Stimulated activated effector memory CD8-positive, alpha-beta T cell treated with anti-CD3 and anti-CD28 coated beads, Interleukin-12 subunit alpha, Interleukin-12 subunit beta, amount 100 ng/mL, for 72 hours (primary cell): ENCODE measurements around the gene CSF1.
A peak's percentile ranks its signal among the peaks of the same experiment; 100 is the strongest.
"Not testable (repeated sequence)": the region's sequence is repeated elsewhere in the genome, so short reads cannot be mapped to it uniquely, and the experiment has no call there.

ENCODE experiments used
- ATAC-seq: fragments of 150-1000 bp; cut with Tn5 transposase; 2 replicates; pipeline ENCODE4 v1.10.0; 2021
- DNase-seq, 2 donors: peaks; one replicate each; pipeline ENCODE4 v3.0.0; 2021 to 2022; ENCODE audit warnings: low spot score in 2 of 2
- H3K27ac Mint-ChIP-seq: one replicate; pipeline ENCODE4 v1.8.0; 2022; ENCODE audit warnings: mild to moderate bottlenecking, mixed read lengths
- H3K36me3 Mint-ChIP-seq: one replicate; pipeline ENCODE4 v1.8.0; 2022; ENCODE audit warnings: mild to moderate bottlenecking, mixed read lengths
- H3K4me1 Mint-ChIP-seq: one replicate; pipeline ENCODE4 v1.8.0; 2022; ENCODE audit warnings: mixed read lengths
- H3K4me3 Mint-ChIP-seq: one replicate; pipeline ENCODE4 v1.8.0; 2022; ENCODE audit warnings: mild to moderate bottlenecking, mixed read lengths
- H3K9me3 Mint-ChIP-seq: one replicate; pipeline ENCODE4 v1.8.0; 2022; ENCODE audit warnings: mixed read lengths

The CSF1 gene

GRCh38 chr1:109879371-109879770, 31.3 kb upstream of the CSF1 start:
- H3K36me3 Mint-ChIP-seq, H3K4me3 Mint-ChIP-seq, ATAC-seq, H3K9me3 Mint-ChIP-seq, DNase-seq: not testable (repeated sequence)
- Mint-ChIP-seq H3K27ac (peak overlapping the region; percentile 5), H3K4me1 (peaks cover 19% of the 10 kb centered on the region)

GRCh38 chr1:109879881-109880525, 30.6 kb upstream of the CSF1 start:
- peaks cover 24% of the 10 kb centered on the region for H3K4me1 Mint-ChIP-seq

GRCh38 chr1:109880971-109881894, 29.4 kb upstream of the CSF1 start:
- DNase-seq (no peak), ATAC-seq (no peak)
- Mint-ChIP-seq H3K9me3 (no peaks in the 10 kb centered on the region), H3K4me1 (peaks cover 18% of the 10 kb centered on the region), H3K36me3 (no peaks in the 10 kb centered on the region), H3K4me3 (no peak overlapping the region), H3K27ac (peak overlapping the region; percentile 5)

More at GRCh38 chr1:109879881-109880525, 30.6 kb upstream of the CSF1 start:
- no peaks in the 10 kb centered on the region for H3K36me3 Mint-ChIP-seq
- ATAC-seq (no peak), DNase-seq (no peak)
- no peak overlapping the region for H3K4me3 Mint-ChIP-seq
- peak overlapping the region; percentile 5 for H3K27ac Mint-ChIP-seq
- no peaks in the 10 kb centered on the region for H3K9me3 Mint-ChIP-seq

GRCh38 chr1:109881906-109882287, 28.8 kb upstream of the CSF1 start:
- Mint-ChIP-seq H3K4me3 (no peak overlapping the region), H3K27ac (peak overlapping the region; percentile 5), H3K9me3 (no peaks in the 10 kb centered on the region), H3K4me1 (peaks cover 18% of the 10 kb centered on the region), H3K36me3 (no peaks in the 10 kb centered on the region)
- DNase-seq = no peak
- ATAC-seq = no peak

- H3K27ac Mint-ChIP-seq = peak overlapping the region; percentile 5
- peaks cover 20% of the 10 kb centered on the region for H3K4me1 Mint-ChIP-seq
- H3K4me3 Mint-ChIP-seq = no peak overlapping the region
- no peak for DNase-seq
- H3K36me3 Mint-ChIP-seq = peaks cover 1% of the 10 kb centered on the region
- ATAC-seq = no peak
- H3K9me3 Mint-ChIP-seq = no peaks in the 10 kb centered on the region
These were observed 28.1 kb upstream of the CSF1 start for GRCh38 chr1:109882288-109883245.

GRCh38 chr1:109883248-109883955, 27.2 kb upstream of the CSF1 start:
- Mint-ChIP-seq H3K4me3 (no peak overlapping the region), H3K9me3 (peaks cover 2% of the 10 kb centered on the region), H3K27ac (peak overlapping the region; percentile 53), H3K36me3 (peaks cover 5% of the 10 kb centered on the region), H3K4me1 (peaks cover 24% of the 10 kb centered on the region)
- ATAC-seq = peak; percentile 19
- no peak for DNase-seq

GRCh38 chr1:109884242-109884891, 26.3 kb upstream of the CSF1 start:
- no peak for DNase-seq
- Mint-ChIP-seq H3K4me3 (no peak overlapping the region), H3K36me3 (peaks cover 5% of the 10 kb centered on the region), H3K9me3 (peaks cover 2% of the 10 kb centered on the region), H3K27ac (peak overlapping the region; percentile 82), H3K4me1 (peaks cover 33% of the 10 kb centered on the region)
- no peak for ATAC-seq

GRCh38 chr1:109885589-109885988, 25.1 kb upstream of the CSF1 start:
- peak overlapping the region; percentile 82 for H3K27ac Mint-ChIP-seq
- peaks cover 2% of the 10 kb centered on the region for H3K9me3 Mint-ChIP-seq
- H3K4me3 Mint-ChIP-seq = no peak overlapping the region
- H3K36me3 Mint-ChIP-seq = peaks cover 5% of the 10 kb centered on the region
- DNase-seq (no peak), ATAC-seq (no peak)
- peaks cover 29% of the 10 kb centered on the region for H3K4me1 Mint-ChIP-seq

GRCh38 chr1:109886827-109887226, 23.8 kb upstream of the CSF1 start:
- Mint-ChIP-seq H3K4me3 (no peak overlapping the region), H3K9me3 (peaks cover 2% of the 10 kb centered on the region), H3K27ac (peak overlapping the region; percentile 69), H3K4me1 (peaks cover 29% of the 10 kb centered on the region), H3K36me3 (peaks cover 5% of the 10 kb centered on the region)
- no peak for DNase-seq
- ATAC-seq = no peak

- ATAC-seq (no peak), DNase-seq (no peak)
- Mint-ChIP-seq H3K9me3 (peaks cover 2% of the 10 kb centered on the region), H3K36me3 (peaks cover 5% of the 10 kb centered on the region), H3K4me3 (no peak overlapping the region), H3K4me1 (peaks cover 29% of the 10 kb centered on the region), H3K27ac (peak overlapping the region; percentile 69)
These were observed 23.4 kb upstream of the CSF1 start for GRCh38 chr1:109887271-109887670.

- no peak overlapping the region for H3K4me3 Mint-ChIP-seq
- H3K4me1 Mint-ChIP-seq = peaks cover 29% of the 10 kb centered on the region
- ATAC-seq (no peak), DNase-seq (no peak)
- peaks cover 2% of the 10 kb centered on the region for H3K9me3 Mint-ChIP-seq
- H3K36me3 Mint-ChIP-seq = peaks cover 5% of the 10 kb centered on the region
- peak overlapping the region; percentile 69 for H3K27ac Mint-ChIP-seq
These were observed 22.8 kb upstream of the CSF1 start for GRCh38 chr1:109887884-109888283.

GRCh38 chr1:109889094-109889493, 21.6 kb upstream of the CSF1 start:
- peaks cover 21% of the 10 kb centered on the region for H3K4me1 Mint-ChIP-seq
- no peak for ATAC-seq
- no peak for DNase-seq
- peaks cover 2% of the 10 kb centered on the region for H3K9me3 Mint-ChIP-seq
- H3K4me3 Mint-ChIP-seq = no peak overlapping the region
- peak overlapping the region; percentile 10 for H3K27ac Mint-ChIP-seq
- peaks cover 5% of the 10 kb centered on the region for H3K36me3 Mint-ChIP-seq

GRCh38 chr1:109890115-109890953, 20.3 kb upstream of the CSF1 start:
- H3K27ac Mint-ChIP-seq = no peak overlapping the region
- H3K36me3 Mint-ChIP-seq = peaks cover 5% of the 10 kb centered on the region
- DNase-seq (peak; percentile 41 to 70), ATAC-seq (peak; percentile 95)
- peak overlapping the region; percentile 34 for H3K4me3 Mint-ChIP-seq
- H3K9me3 Mint-ChIP-seq = peaks cover 2% of the 10 kb centered on the region
- H3K4me1 Mint-ChIP-seq = peaks cover 15% of the 10 kb centered on the region
